Parietal lobe (tissue), 2 donors: ENCODE results near the gene CD68. TPM values are rescaled to one million over a fixed set of nuclear protein-coding genes. Genes with fewer than 3 reads are reported as not detected.

ENCODE experiments used
- small RNA-seq: library from RNA; depleted of rRNA; stranded (forward); fragments of <200 nt; gene quantifications from one replicate; pipeline ENCODE3, GENCODE V24; 2014; ENCODE audit warnings: low replicate concordance
- total RNA-seq: library from RNA; depleted of rRNA; stranded (reverse); fragments of >200 nt; gene quantifications from one replicate; pipeline ENCODE4 v1.2.3, GENCODE V29; 2014

Gene CD68, protein sequence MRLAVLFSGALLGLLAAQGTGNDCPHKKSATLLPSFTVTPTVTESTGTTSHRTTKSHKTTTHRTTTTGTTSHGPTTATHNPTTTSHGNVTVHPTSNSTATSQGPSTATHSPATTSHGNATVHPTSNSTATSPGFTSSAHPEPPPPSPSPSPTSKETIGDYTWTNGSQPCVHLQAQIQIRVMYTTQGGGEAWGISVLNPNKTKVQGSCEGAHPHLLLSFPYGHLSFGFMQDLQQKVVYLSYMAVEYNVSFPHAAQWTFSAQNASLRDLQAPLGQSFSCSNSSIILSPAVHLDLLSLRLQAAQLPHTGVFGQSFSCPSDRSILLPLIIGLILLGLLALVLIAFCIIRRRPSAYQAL
- total RNA-seq: 1.6 TPM

DNA sequence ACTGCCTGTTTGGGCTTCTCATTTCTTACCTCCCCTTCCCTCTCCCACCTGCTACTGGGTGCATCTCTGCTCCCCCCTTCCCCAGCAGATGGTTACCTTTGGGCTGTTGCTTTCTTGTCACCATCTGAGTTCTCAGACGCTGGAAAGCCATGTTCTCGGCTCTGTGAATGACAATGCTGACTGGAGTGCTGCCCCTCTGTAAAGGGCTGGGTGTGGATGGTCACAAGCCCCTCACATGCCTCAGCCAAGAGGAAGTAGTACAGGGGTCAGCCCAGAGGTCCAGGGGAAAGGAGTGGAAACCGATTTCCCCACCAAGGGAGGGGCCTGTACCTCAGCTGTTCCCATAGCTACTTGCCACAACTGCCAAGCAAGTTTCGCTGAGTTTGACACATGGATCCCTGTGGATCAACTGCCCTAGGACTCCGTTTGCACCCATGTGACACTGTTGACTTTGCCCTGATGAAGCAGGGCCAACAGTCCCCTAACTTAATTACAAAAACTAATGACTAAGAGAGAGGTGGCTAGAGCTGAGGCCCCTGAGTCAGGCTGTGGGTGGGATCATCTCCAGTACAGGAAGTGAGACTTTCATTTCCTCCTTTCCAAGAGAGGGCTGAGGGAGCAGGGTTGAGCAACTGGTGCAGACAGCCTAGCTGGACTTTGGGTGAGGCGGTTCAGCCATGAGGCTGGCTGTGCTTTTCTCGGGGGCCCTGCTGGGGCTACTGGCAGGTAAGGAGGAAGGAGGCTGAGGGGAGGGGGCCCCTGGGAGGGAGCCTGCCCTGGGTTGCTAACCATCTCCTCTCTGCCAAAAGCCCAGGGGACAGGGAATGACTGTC is at the start of gene CD68:
Gene CD68, plus strand, starts transcription at position 638 of the 833 bp plus-strand sequence. Its CDS starts 40 bp downstream, at position 678.

DNA sequence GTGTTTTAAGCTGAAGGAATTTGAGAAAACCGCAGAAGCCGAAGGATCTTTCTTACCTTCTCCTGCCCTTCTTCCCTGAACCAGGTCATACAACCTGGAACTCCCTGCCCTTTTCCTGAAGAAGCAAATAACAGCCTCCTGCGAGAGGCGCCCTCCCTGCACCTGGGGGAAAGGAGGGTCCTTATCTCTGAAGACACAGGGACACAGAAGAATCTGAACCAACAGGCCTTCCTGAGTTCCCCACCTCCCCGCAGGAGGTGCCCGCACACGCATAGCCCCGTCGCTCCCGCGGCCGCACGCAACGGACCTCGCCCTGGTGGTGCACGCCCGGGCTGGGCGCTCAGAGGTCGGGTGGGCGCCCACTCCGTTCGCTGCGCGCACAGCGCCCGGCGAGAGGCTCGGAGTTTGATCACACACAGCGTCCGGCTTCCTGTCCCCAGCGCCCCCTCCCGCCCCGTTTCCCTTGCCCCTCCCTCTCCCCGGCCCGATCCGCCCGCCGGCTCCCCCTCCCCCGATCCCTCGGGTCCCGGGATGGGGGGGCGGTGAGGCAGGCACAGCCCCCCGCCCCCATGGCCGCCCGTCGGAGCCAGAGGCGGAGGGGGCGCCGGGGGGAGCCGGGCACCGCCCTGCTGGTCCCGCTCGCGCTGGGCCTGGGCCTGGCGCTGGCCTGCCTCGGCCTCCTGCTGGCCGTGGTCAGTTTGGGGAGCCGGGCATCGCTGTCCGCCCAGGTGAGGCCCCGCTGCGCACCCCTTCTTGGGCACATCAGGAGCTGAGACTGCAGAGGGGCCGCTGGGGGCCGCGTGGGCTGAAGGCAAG is 30.6 kb upstream of the CD68 start, which contains the start of gene TNFSF12:
Gene TNFSF12, plus strand, starts transcription at position 474 of the 816 bp plus-strand sequence. Its CDS starts 96 bp downstream, at position 570.

DNA sequence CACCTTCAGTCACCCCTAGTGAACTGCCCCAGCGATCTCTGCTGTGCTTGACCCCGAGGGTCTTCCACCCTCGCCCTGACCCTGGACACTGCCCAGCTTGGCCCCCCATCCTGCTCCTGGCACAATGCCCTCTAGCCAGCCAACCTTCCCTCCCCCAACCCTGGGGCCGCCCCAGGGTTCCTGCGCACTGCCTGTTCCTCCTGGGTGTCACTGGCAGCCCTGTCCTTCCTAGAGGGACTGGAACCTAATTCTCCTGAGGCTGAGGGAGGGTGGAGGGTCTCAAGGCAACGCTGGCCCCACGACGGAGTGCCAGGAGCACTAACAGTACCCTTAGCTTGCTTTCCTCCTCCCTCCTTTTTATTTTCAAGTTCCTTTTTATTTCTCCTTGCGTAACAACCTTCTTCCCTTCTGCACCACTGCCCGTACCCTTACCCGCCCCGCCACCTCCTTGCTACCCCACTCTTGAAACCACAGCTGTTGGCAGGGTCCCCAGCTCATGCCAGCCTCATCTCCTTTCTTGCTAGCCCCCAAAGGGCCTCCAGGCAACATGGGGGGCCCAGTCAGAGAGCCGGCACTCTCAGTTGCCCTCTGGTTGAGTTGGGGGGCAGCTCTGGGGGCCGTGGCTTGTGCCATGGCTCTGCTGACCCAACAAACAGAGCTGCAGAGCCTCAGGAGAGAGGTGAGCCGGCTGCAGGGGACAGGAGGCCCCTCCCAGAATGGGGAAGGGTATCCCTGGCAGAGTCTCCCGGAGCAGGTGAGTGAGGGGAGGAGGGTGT is 20.7 kb upstream of the CD68 start, which contains the start of gene TNFSF13:
Gene TNFSF13, plus strand, starts transcription at position 207 of the 776 bp plus-strand sequence. Its CDS starts 290 bp downstream, at position 497.

DNA sequence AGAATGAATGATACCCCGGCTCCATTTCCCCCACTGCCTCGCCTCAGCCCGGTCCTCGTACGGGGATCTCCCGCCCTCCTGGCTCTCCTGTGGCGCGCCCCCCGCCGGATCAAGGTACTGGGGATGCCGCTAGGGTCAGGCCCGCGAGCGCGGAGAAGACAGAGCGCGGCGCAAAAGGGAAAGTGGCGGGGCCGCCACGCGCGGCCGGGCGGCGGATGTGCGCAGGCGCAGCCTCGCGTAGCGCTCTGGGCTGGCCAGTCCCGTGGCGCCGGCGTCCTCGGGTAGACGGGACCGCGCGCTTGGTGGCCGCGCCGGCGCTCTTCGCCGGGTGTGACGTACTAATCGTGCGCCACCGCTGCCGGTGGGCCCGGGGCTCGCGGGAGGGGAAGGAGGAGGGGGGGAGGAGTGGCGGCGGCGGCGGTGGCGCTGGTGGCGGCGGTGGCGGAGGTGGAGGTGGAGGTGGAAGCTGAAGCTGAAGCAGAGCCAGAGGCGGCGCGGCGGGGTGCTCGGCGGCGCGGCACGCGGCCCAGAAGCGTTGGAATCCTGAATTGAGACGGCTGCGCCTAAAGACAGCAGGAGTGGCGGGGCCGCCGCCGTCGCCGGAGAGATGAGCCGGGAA is 17.7 kb upstream of the CD68 start, which contains the start of gene SENP3:
Gene SENP3, plus strand, starts transcription at position 331 of the 619 bp plus-strand sequence. CDS start 1,158 bp downstream, outside the sequence.

DNA sequence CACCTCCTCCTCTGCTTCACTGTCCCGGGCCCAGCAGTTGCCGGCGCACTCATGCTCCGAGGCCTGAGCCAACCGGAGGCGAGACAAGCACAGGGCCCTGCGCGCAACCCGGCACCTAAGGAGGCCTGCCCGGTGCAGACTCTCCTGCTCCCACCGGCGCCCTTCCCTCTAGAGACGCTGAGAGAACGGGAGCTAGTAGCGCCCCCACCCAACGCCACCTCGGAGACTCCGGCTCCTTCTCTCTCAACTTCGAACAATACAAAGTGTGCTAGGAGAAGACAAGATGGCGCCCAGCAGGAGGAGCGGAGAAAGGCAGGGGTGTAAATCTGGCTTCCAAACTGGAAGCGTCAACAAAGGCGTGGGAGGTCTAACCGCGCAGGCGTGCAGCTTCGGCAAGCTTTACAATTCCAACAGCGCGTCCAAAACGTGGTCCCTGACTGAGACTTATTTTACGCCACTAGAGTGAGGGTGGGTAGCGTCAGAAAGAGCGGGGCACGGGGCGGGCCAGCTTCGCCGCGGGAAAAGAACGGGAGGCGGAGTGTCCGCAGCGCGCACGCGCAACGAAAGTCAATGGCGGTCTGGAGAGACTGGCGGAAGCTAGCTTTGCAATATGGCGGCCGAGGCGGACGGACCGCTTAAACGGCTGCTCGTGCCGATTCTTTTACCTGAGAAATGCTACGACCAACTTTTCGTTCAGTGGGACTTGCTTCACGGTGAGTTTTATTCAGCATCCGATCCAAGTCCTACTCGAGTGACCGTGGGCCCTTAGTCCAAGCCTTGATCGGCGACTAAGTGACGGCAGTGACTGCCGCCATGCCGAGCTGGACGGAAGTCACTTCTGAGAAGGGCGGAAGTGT is 4.0 kb downstream of the CD68 start, which contains the start of gene MPDU1:
Gene MPDU1, plus strand, starts transcription at position 600 of the 857 bp plus-strand sequence. Its CDS starts 11 bp downstream, at position 611.

DNA sequence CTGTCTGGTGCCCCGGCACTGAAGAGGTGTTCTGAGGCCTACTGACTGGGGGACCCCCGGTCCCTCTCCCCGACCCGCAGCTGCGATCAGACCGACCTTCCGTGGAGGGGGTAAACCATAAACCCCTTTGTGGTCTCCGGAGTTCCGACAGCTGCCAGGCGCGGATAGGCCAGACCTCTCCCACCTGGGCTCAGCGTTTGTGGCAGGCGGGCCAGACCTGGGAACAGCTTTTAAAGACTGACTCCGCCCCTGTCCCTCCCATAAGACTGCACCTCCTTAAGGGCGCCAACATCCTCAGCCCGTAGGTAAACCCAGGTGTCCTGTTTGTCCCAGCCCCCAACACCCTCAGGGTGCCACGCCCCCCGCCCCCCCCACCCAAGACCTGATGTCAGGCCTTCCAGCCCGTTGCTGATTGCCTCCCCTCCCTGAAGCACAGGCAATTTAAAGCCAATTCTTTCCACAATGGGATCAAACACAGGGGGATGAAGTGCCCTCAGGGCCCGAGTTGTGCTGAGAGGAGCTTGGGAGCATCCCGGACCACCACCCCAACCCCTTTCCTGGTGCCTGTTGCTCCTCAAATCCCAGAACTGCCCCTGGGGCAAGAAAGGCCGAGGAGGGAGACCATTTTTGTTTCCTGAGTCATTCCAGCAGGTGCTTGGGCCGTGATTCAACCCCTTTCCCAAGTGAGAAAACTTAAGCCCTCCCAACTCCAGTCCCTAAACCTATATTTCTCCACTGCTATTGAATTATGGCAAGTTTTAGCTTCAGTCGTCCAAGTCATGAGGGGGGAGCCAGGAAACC is 10.7 kb downstream of the CD68 start, which contains the start of gene SOX15:
Gene SOX15, minus strand, starts transcription at position 204 of the 801 bp plus-strand sequence. CDS start 418 bp downstream, outside the sequence.

DNA sequence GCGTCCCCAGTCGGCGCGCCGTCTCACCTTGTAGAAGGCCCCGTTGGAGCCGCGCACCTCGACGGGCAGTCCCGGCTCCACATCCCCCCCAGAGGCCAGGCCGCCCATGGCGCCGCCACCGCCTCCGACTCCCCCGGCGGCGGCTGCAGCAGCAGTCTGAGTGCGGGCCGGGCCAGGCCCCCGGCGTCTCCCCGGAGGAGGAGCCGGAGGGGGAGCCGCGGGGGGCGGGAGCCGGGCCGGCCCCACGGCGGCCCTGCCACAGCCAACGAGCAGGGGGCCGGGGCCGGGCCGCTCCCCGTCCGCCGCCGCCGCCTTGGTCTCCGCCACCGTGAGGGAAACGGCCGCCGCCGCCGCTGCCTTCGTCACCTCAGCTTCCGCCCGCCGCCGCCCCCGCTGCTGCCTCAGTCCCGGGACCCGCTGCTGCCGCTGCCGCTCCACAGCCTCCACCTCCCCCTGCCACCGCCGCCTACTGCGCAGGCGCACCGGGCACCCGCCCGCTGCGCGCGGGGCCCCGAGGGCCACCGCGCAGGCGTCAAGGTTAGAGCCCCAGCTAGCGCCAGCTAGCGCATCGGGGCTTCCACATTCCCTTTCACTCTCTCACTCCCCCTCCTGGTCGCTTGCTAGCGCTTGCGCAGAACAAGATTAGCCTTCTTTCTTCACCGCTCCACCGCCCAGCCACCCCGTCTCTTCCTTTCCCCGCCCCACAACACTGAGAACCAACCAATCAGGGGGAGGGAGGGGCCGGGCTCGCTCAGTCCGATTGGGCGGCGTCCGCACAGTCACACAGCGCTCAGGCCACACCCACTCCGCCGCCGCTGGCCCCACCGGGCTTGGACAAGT is 35.2 kb downstream of the CD68 start, which contains the start of gene FXR2:
Gene FXR2, minus strand, starts transcription at position 473 of the 840 bp plus-strand sequence. Its CDS starts 365 bp downstream, at position 108.

DNA sequence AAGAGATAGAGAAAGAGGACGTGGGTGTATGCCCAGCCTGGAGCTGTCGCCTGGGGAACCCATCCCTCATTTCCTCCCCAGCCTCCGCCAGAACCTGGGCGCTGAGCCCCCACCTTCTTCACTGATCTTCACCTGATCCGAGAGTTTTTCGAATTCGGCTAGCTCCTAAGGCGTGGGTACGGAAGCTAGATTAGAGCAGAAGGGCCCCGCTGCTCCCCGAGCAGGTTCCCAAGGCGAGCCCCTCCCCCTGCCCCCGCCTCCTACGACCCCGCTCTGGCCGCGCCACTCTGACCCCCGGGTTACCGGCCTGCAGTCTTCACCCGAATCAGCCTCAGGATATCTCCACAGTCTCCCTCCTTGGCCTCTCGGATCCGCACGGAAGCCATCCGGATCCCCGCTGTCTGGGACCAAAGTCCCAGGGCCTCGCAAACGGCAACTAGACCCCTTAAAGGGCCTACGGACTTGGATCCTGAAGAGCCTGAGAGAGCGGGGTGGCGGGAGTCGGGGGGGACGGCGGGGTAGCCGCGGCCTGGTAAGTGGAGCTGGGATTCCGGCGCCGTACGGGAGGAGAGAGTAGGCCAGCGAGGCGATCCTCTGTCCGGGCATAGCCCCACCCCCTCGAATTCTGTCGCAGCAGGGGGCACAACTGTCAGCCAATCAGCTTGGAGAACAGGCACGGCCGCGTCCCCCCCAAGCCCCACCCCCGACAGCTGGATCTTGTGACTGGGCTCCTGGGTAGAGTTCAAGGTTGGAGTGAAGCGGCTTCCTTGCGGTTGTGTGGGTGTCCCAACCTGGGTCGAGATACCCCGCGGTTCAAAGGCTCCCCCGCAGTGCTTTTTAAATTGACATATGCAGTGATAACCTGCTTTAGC is 48.0 kb downstream of the CD68 start, which contains the start of gene SAT2:
Gene SAT2, minus strand, starts transcription at position 572 of the 872 bp plus-strand sequence. Its CDS starts 186 bp downstream, at position 386.

DNA sequence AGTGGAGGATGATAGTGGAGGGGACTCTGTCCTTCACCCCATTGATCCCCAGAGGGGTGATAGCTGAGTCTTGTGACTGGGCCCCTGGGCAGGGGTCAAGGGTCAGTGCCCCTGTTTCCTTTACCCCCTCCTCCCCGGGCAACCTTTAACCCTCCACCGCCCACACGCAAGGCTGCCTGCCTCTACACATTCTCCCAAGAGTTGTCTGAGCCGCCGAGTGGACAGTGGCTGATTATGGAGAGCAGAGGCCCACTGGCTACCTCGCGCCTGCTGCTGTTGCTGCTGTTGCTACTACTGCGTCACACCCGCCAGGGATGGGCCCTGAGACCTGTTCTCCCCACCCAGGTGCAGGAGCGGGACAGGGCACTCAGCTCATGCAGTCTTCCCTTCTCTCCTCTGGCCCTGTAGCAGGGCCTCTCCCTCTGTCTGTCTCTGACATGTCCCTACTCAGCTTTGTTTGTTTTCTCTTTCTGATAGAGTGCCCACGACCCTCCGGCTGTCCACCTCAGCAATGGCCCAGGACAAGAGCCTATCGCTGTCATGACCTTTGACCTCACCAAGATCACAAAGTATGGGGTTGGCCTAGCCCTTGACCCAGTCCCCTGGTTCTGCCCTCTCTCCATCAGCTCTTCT is 50.6 kb downstream of the CD68 start, which contains the start of gene SHBG:
Gene SHBG, plus strand, starts transcription at position 197 of the 633 bp plus-strand sequence. Its CDS starts 38 bp downstream, at position 235.

Small RNA genes lying within 50 kb of the gene (small RNA-seq; reads per million reads assigned to genes)
- gene CD68 (not detected), gene RF00019 (not detected), gene SNORA48 (not detected), gene SNORD10 (not detected)

Other genes starting within 250 kb of the CD68 start
- not detected for gene ACAP1, start 243.1 kb upstream of the CD68 start, total RNA-seq
- gene KCTD11, start 227.5 kb upstream of the CD68 start, total RNA-seq: 2.5 TPM
- gene TMEM95, start 224.5 kb upstream of the CD68 start, total RNA-seq: not detected
- 1.3 TPM for gene TNK1, start 198.5 kb upstream of the CD68 start, total RNA-seq
- 29.7 TPM for gene PLSCR3, start 185.1 kb upstream of the CD68 start, total RNA-seq
- 42.9 TPM for gene TMEM256, start 175.5 kb upstream of the CD68 start, total RNA-seq
- 22.8 TPM for gene NLGN2, start 171.8 kb upstream of the CD68 start, total RNA-seq
- gene SPEM1, start 159.3 kb upstream of the CD68 start, total RNA-seq: not detected
- gene SPEM2, start 154.0 kb upstream of the CD68 start, total RNA-seq: not detected
- gene SPEM3, start 150.8 kb upstream of the CD68 start, total RNA-seq: not detected
- 1.9 TPM for gene TMEM102, start 144.2 kb upstream of the CD68 start, total RNA-seq
- gene FGF11, start 140.1 kb upstream of the CD68 start, total RNA-seq: 13.1 TPM
- gene CHRNB1, start 134.6 kb upstream of the CD68 start, total RNA-seq: 15.3 TPM
- gene ZBTB4, start 100.0 kb upstream of the CD68 start, total RNA-seq: 20.0 TPM
- gene SLC35G6, start 98.2 kb upstream of the CD68 start, total RNA-seq: not detected
- gene POLR2A, start 95.3 kb upstream of the CD68 start, total RNA-seq: 106 TPM
- 6.6 TPM for gene TNFSF12, start 30.6 kb upstream of the CD68 start, total RNA-seq
- gene TNFSF13, start 20.9 kb upstream of the CD68 start, total RNA-seq: 0.94 TPM
- gene SENP3, start 17.7 kb upstream of the CD68 start, total RNA-seq: 67.6 TPM
- gene MPDU1, start 4.2 kb downstream of the CD68 start, total RNA-seq: 36.6 TPM
- gene SOX15, start 10.5 kb downstream of the CD68 start, total RNA-seq: 1.6 TPM
- 52.9 TPM for gene FXR2, start 35.3 kb downstream of the CD68 start, total RNA-seq
- gene SAT2, start 48.2 kb downstream of the CD68 start, total RNA-seq: 32.2 TPM
- gene SHBG, start 50.5 kb downstream of the CD68 start, total RNA-seq: not detected
- gene ATP1B2, start 71.3 kb downstream of the CD68 start, total RNA-seq: 16.6 TPM
- 15.3 TPM for gene TP53, start 107.9 kb downstream of the CD68 start, total RNA-seq
- gene WRAP53, start 108.8 kb downstream of the CD68 start, total RNA-seq: 11.6 TPM
- gene EFNB3, start 125.6 kb downstream of the CD68 start, total RNA-seq: 19.7 TPM
- gene DNAH2, start 138.1 kb downstream of the CD68 start, total RNA-seq: 2.2 TPM